GM18858 (cell line): ENCODE measurements around the gene KRTAP4-2.
"Not testable (repeated sequence)": the region's sequence is repeated elsewhere in the genome, so short reads cannot be mapped to it uniquely, and the experiment has no call there.

Source experiments
- ATAC-seq: cut with Tn5 transposase; IDR thresholded peaks from one replicate; pipeline ENCODE4 v1.9.1; 2021; ENCODE audit not compliant: unreplicated experiment

The KRTAP4-2 gene

GRCh38 chr17:41177727-41178271, at the start of gene KRTAP4-2:
TSS of gene KRTAP4-2 (minus strand) at chr17:41178221. CDS start at chr17:41178164, 57 bp downstream.
- ATAC-seq = no peak

GRCh38 chr17:41226598-41227095, 48.6 kb upstream of the KRTAP4-2 start, which contains the start of gene KRTAP9-2:
TSS of gene KRTAP9-2 (plus strand) at chr17:41226648. CDS start at chr17:41226655, 7 bp downstream.
- ATAC-seq = not testable (repeated sequence)

GRCh38 chr17:41226051-41226450, 48.0 kb upstream of the KRTAP4-2 start:
- ATAC-seq = no peak

- no peak for ATAC-seq
Measured at GRCh38 chr17:41223821-41224220, 45.8 kb upstream of the KRTAP4-2 start.

- no peak for ATAC-seq
Measured at GRCh38 chr17:41215681-41216080, 37.7 kb upstream of the KRTAP4-2 start.

- no peak for ATAC-seq
Measured at GRCh38 chr17:41212524-41213169, 34.6 kb upstream of the KRTAP4-2 start.

GRCh38 chr17:41211845-41212466, 33.9 kb upstream of the KRTAP4-2 start:
- ATAC-seq = no peak

GRCh38 chr17:41199421-41200078, 21.5 kb upstream of the KRTAP4-2 start:
- ATAC-seq = no peak

- no peak for ATAC-seq
Measured at GRCh38 chr17:41196068-41196467, 18.0 kb upstream of the KRTAP4-2 start.

- no peak for ATAC-seq
Measured at GRCh38 chr17:41190328-41190727, 12.3 kb upstream of the KRTAP4-2 start.

- ATAC-seq = not testable (repeated sequence)
Measured at GRCh38 chr17:41189837-41190318, 11.9 kb upstream of the KRTAP4-2 start, which contains the start of gene KRTAP9-1. TSS of gene KRTAP9-1 (plus strand) at chr17:41189887. CDS start at chr17:41189887, 0 bp downstream.

- ATAC-seq = no peak
Measured at GRCh38 chr17:41186872-41187271, 8.9 kb upstream of the KRTAP4-2 start.

- no peak for ATAC-seq
Measured at GRCh38 chr17:41185001-41185400, 7.0 kb upstream of the KRTAP4-2 start.

- ATAC-seq = no peak
Measured at GRCh38 chr17:41184480-41184961, 6.5 kb upstream of the KRTAP4-2 start, which contains the start of gene KRTAP4-1. TSS of gene KRTAP4-1 (minus strand) at chr17:41184911. CDS start at chr17:41184854, 57 bp downstream.

- ATAC-seq = no peak
Measured at GRCh38 chr17:41178843-41179616, 1.0 kb upstream of the KRTAP4-2 start.

- no peak for ATAC-seq
Measured at GRCh38 chr17:41178341-41178740, 320 bp upstream of the KRTAP4-2 start.

- ATAC-seq = no peak
Measured at GRCh38 chr17:41176744-41177387, 1.2 kb downstream of the KRTAP4-2 start.

GRCh38 chr17:41171886-41172285, 6.1 kb downstream of the KRTAP4-2 start:
- ATAC-seq = no peak

- no peak for ATAC-seq
Measured at GRCh38 chr17:41168121-41168520, 9.9 kb downstream of the KRTAP4-2 start, which contains the start of gene KRTAP4-3. TSS of gene KRTAP4-3 (minus strand) at chr17:41168221. CDS start at chr17:41168172, 49 bp downstream.

- no peak for ATAC-seq
Measured at GRCh38 chr17:41167561-41167960, 10.5 kb downstream of the KRTAP4-2 start.
